Subcutaneous adipose tissue (tissue), 4 donors: Measurements from ENCODE around the gene CKAP4. TPM values are rescaled to one million over a fixed set of nuclear protein-coding genes. Genes with fewer than 3 reads are reported as not detected.

Experiments
- CTCF ChIP-seq: fragments of 450-650 bp; IDR thresholded peaks from one replicate; pipeline ENCODE4 v1.5.1; 2016; ENCODE audit warnings: low read depth, mild to moderate bottlenecking, control low read depth, antibody characterized with exemption, moderate library complexity
- small RNA-seq: library from RNA; depleted of rRNA; stranded (forward); fragments of <200 nt; gene quantifications from one replicate; pipeline ENCODE3, GENCODE V24; 2016
- total RNA-seq, 4 donors: library from RNA; depleted of rRNA; stranded (reverse); fragments of >200 nt; gene quantifications; one replicate each; pipeline ENCODE4 v1.1.0, GENCODE V29; 2016

Gene CKAP4
- total RNA-seq, 4 donors from 2014 or later = 20.2 to 32.4 (median 24.7) TPM

GRCh38 chr12:106192659-106193393 is 55.0 kb downstream of the CKAP4 start:
- no peak for TF ChIP-seq CTCF

DNA sequence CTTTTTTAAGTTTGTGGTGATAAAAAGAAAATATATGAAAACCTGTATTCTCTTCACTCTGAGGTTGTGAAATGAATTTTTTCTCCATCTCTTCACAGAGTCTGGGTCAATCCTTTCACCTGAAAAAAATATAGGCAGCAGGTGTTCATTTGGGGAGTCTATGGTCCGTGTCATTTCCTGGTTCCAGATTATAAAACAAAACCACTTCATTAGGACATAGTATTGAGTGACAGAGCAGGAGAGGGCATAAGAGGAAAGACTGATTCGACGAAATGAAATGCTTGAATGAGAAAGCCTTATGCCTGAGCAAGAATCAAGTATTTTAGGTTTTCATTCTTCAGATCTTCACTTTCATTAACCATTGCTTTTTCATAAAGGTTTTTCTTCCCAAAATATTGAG is 57.2 kb downstream of the CKAP4 start:
- no peak for TF ChIP-seq CTCF

GRCh38 chr12:106189341-106189740 is 58.5 kb downstream of the CKAP4 start:
- no peak for TF ChIP-seq CTCF

DNA sequence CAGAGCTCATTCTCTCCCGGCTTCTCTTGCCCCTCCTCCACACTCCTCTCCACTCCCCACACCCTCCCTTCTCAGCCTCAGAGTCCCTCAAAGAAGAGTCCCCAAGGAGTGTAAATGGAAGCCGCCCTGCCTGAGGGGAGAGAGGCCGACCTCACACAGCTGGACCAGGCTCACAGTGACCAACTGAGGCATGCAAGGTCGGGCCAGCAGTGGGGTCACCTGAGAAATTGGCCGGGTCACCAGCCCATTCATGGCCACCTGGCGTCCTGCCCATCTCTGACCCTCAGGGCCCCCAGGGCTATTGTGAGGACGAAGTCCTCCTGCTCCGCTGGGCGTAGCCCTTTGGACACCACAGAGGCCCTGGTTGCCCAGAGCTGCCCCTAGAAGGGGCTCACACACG is 59.6 kb downstream of the CKAP4 start:
- TF ChIP-seq CTCF = no peak

Small RNA genes within 50 kb of the gene (small RNA-seq; reads per million reads assigned to genes)
- not detected for gene RNU7-94P

Other genes with a start within 250 kb of the CKAP4 start
- gene NUAK1, start 109.1 kb downstream of the CKAP4 start, total RNA-seq = 10 to 100 TPM; 13.8 to 38.6 (median 22.8) TPM
- gene TCP11L2, start 54.7 kb upstream of the CKAP4 start, total RNA-seq = 10 to 100 TPM; 25.2 to 48.8 (median 38.8) TPM
- gene POLR3B, start 109.7 kb upstream of the CKAP4 start, total RNA-seq = 10 to 100 TPM in 1 of 4 donors, 1 to 10 TPM in 3; 4.7 to 13.0 (median 5.6) TPM